HG03045 (cell line): ENCODE results near the gene LNPEP.

ENCODE experiments used
- ATAC-seq: cut with Tn5 transposase; IDR thresholded peaks from one replicate; pipeline ENCODE4 v1.9.1; 2021; ENCODE audit warnings: mild to moderate bottlenecking, moderate library complexity; ENCODE audit not compliant: unreplicated experiment

Gene LNPEP

DNA sequence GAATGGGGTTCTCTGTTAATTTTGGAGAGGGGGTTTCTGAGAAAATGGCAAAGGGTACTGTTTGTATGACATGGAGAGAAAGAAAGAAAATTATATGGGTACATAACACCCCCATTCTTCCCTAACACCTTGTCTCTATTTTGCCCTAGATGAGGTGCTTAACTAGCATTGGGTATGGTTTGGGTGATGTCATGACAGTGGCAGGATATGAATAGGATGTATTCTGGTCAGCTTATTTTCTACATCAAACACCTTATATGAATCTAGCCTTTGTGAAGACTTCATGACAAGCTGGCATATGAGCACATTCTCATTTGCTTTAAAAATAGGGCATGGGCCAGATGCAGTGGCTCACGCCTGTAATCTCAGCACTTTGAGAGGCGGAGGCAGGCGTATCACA is 58.6 kb downstream of the LNPEP start:
- no peak for ATAC-seq

DNA sequence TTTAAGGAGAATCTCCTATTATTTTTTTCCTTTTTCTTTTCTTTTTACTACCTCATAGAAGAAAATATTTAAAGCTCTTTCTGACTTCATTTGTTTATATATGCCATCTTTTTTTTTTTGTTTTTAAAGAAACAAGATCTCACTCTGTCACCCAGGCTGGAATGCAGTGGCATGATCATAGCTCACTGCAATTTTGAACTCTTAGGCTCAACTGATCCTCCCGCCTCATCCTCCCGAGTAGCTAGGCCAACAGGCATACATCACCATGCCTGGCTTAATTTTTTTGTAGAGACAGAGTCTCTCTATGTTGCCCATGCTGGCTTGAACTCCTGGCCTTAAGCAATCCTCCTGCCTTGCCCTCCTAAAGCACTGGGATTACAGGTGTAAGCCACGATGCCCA is 59.5 kb downstream of the LNPEP start:
- no peak for ATAC-seq

DNA sequence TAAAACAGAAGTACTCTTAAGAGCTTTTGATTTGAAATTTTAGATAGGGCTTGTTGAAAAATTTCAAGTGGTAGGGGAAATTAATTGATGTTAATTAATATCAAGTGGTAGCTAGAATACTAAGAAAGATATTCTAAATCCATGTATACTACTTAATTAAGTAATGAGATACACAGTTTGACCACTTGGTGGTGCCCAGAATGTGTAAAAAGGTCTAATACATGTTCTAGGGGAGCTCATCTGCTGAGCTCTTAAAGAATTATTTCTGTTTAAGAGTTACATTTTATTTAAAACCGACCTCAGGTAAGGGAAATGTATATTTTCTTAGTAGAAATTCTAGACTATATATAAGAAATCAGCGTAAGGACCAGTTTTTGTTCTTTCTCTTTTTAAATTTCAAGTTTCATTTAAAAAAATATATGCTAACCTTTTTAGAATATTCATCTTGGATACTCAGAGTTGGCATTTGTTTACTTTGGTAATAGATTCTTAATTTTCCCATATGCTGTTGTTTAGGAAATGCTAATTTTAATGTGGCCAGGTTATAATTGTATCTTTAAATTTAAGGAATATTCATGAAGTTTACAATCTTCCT is 61.5 kb downstream of the LNPEP start:
- ATAC-seq: peak; percentile 64

DNA sequence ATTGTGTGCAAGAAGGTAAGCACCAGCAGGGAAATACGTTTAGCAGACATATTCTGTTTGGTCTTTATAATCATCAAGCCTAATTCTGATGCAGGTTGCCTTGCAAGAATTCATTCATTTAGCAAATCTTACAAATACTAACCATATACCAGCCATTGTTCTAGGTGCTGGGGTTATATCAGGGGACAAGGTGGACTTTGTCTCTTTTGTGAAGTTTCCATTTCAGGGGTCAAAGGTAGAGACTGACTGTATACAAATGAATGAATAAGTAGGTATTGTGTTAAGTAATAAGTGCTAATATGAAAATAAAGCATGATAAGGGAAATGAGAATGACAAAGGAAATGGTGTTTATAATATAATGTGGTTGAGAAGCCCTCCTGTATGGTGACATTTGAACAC is 64.0 kb downstream of the LNPEP start:
- no peak for ATAC-seq

DNA sequence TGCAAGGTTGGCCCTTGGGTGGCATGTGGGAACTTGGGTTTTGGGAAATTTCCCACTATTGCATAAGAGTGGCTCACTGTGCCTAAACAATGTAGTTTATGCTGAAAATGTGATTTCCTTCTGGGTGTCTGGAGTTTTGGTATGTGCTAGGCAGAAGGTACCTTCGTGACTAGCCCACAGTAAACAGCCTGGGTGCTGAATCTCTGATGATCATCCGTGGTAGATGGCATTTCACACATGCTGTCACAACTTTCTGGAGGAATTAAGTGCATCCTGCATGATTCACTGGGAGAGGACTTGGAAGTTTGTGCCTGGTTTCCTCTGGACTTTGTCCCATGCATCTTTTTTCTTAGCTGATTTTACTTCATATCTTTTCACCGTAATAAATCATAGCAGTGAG is 64.5 kb downstream of the LNPEP start:
- ATAC-seq: no peak

DNA sequence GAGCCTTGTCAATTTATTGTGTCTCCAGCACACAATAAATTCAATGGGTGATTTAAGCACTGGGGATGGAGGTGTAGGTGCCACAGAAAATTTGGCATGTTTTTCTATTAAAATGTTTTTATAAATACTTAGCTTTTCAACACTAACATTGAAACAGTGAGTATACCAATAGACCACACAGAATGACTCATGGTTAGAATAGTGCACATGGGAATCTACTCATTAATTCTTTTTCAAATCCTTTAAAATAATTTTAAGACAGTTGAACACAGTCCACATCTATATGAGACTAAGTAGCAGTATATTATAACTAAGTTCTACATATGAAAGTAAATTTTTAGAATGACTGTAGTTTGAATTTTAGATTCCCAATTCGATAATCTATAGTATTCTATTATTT is 67.1 kb downstream of the LNPEP start:
- ATAC-seq: no peak

DNA sequence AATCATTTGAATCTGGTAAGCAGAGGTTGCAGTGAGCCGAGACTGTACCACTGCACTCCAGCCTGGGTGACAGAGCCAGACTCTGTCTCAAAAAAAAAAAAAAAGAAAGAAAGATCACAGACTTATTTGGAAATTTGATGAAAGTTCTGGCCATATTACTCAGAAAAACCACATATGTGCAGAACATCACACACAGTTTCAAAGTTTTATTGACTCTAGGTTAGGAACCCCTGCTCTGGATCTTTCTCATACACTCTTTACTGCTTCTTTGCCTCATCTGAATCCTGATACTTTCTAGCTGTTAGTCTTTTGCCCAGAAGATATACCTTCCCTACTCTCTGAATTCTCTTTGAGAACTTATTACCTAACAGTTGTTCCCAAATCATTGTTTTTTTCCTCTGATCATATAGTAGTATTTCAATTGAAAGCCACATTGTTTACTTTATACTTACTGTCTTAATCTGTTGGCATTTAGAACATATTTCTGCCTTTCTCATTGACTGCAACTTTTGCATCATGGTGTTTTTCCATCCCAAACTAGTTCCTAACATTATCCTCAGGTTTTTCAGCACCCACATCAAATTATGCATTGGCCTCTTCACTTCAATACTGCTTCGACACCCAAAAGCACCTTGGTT is 68.7 kb downstream of the LNPEP start:
- ATAC-seq: no peak

DNA sequence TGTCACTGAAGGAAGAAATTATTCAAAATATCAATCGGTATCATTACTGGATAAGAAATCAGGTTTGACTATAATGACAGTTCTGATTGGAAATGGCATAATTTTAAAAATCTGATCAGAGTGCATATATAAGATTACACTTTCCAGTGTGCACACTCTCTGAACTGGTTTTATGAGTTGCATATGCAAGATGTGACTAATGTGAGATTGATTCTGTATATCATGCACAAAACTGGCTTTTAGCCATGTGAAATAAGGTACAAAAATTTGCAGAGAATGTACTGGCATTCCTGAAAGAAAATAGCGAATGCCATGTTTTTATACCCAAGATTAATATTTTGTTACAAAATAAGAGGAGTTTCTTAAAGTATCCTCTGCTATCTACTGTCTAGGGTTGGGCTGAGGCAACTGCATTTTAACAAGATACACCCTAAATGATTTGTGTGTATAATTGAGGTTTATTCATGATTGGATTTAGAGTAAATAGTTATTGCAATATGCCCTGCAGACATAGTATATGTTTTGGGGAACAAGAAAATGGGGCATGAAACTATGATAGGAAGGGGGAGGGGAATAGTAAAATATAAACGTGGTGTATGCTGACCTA is 70.7 kb downstream of the LNPEP start:
- ATAC-seq: no peak

DNA sequence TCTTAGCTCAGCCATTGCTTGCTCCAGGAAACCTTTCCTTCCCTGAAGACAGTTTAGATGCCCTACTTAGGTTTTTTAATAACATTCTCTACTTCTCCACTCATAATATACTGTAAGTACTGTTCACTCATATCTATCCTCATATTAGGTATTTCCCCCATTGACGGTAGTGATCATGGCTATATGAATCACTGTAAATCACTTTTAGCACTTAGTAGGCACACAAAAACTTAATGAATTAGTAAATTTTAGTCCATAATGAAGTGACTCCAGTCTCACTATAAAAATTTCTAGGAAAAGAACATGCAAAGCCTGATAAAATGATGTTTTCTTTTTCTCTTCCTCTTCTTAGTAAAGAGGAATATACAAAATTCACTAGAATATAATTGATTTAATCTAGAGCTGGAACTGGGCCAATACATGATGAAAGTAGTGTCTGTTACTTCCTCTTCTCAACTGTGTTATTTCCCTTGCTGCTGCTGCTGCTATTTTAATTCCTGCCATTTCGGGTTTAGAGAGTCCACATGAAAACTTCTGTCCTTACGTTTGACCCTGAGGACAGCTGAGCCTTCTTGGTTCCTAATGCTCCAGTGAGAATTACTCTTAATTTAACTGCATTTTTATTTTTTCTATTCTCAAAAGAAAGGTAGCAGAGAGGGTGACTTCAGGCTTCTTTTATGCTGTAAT is 73.5 kb downstream of the LNPEP start:
- no peak for ATAC-seq

DNA sequence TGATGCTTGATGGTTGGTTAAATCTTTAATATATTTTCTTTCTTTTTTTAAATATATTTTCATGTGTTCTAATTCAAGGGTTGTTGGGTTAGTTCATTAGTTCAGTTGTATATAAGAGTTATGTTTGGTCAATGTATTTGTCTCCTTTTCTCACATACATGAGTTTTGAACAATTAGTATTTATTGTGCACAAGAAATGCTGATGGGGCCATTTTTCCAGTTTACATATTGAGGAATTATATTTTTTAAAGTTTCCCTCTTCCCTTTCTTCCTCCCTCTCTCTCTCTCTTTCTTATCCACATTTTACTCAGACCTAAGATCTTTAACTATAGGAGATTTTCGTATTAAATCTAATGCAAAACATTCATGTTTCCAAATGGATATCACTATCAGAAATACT is 74.0 kb downstream of the LNPEP start:
- ATAC-seq: no peak

DNA sequence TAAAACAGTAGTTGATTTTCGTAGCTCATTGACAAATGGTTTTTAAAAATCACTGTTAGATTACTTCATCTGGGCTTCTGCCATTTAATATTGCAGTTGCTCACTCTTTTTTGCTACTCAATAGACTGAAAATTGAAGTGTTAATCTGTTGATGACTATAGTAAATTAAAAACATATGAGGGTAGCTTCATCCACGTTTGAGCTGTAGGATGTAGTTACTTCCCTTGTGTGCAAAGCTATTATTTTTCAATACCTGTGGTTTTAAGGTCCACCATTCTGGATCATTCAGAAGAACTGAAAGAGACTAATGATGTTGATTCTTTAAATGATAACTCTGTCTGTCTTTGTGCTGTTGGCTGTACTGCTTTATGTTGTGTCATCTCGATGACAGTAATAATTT is 74.7 kb downstream of the LNPEP start:
- ATAC-seq: no peak

DNA sequence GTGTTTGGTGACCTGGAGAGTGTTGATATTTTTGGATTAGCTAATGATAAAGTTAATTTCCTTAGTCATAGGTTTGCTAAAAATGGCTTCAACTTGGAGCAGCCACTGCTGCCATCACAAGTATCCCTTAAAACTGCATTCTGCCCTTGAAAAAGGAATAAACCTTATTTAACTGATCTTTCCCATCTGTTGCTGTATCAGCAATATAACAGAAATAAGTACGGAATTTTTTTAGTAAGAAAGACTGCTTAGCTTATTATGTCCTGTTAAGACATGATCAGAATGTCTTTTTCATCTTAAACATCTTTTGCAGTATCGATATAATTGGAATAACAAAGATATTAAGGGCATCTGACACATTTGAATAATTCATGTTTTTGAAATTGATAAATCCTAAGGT is 75.7 kb downstream of the LNPEP start:
- no peak for ATAC-seq

DNA sequence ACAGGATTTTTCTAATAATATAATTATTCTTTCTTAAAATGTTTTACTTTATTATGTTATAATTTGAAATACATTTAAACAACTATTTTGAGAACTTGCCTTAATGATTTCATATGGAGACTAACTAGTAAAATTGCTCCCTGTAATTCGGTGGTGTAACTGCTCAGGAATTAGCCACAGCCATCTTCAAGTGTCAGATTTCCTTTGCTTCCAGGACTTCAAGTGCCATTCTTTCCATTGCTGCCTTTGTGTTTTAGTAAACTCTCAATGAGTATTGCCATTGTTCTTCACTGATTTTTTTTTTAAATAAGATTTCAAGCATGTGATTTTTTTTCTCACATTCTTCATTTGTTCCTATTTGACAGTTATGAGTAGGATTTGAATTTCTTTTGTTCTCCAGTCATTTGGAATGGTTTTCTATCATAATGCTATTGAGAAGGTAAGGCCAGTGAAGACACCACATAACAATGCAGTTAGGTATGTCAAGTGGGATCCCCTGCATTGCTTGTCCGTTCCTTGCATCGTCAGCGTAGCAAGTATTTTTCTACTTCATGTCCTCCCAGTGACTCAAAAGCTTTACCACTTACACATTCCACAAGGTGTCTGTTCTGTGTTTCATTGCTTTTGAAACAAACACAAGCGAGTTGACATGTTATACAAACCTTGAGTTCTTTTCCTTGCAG is 83.7 kb downstream of the LNPEP start:
- ATAC-seq: no peak

DNA sequence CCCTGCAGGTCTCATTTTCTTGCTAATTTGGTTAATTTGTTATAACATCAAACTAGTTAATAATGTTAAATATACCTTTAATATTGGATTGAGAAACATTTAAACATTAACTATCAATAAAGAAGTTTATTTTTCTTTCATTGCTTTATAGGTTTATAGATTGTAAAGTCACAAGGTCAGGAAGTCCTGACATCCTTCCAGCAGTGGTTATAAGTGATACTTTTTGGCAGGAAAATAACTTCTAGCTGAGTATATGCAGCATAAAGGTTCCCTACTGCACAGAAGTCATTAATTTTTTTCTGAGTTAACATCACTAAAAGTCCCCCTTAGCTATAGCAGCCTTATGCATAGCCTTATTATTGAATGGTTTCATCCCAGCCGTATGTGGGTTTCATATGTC is 85.5 kb downstream of the LNPEP start:
- ATAC-seq: no peak

DNA sequence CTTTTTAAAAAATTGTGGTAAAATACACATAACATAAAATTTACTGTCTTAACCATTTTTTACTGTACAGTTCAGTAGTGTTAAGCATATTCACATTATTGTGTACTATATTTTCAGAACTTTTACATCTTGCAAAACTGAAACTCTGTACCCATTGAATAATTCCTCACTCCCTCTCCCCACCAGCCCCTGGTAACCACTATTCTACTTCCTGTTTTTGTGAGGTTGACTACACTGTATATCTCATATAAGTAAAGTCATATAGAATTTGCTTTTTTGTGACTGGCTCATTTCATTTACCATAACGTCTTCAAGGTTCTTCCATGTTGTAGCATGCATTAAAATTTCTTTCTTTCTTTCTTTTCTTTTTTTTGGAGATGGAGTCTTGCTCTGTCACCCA is 87.0 kb downstream of the LNPEP start:
- no peak for ATAC-seq

DNA sequence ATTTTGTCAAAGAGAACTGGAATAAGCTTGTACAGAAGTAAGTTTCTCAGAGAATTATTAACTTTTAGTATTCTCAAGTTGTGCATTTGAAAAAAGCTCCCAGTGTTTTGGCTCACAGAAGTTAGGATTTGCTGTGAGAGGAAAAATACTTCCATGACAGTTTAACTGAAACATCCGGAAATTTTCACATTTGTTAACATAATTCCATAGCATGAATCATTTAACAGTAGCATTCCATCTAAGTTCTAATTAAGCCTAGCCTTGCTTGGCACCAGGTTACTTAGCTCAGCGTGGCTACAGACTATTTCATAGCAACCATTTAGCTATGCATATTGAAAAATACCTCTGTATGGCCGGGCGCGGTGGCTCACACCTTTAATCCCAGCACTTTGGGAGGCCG is 90.8 kb downstream of the LNPEP start:
- ATAC-seq: no peak

DNA sequence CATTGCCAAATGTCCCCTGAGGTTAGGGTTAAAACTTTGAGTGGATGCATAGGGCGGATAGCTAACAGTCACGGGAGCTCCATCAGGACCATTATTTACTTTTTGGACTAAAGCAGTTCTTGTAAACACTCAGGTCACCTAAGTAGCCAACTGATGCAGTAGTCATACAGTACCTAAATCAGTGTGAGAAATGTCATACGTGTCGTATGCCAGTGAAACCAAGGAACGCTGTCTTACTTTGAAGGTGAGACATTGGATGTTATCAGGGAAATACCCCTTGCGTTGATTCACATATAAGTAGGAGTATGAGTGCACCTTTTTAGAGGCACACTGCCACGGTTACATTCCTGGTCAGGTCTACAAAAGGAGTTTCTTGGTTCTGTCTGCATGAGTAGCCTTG is 101.9 kb downstream of the LNPEP start:
- no peak for ATAC-seq

DNA sequence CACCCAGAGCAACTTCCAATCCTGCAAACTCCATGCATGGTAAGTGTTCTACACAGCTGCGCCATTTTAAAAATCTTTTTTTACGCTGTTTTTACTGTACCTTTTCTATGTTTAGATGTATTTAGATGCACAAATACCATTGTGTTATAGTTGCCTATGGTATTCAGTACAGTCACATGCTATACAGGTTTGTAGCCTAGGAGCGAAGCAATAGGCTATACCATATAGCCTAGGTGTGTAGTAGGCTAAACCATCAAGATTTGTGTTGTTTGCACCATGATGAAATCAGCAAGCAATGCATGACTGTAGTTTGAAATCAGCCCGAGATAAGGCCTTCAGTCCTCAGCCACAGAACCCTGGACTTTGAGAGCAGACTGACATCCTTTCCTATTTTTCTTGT is 105.4 kb downstream of the LNPEP start:
- no peak for ATAC-seq

DNA sequence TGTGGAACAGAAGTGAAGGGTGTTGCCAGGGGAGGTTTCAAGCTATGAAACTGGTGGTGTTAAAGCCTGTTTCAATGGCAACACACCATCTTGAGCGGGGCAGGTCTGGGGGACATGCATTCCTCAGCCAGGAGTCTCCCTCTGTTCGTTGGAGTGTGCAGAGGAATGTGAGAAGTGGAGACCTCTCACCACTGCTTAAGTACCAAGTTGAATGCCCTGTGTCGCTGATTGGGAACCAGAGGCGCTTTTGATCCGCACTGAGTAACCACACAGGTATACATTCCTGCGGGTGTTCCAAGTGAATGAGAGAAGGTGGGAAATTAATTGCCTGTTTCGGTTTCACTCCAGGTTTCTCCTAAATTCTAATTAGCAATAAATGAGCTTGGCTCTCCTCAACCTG is 107.1 kb downstream of the LNPEP start:
- ATAC-seq: no peak

DNA sequence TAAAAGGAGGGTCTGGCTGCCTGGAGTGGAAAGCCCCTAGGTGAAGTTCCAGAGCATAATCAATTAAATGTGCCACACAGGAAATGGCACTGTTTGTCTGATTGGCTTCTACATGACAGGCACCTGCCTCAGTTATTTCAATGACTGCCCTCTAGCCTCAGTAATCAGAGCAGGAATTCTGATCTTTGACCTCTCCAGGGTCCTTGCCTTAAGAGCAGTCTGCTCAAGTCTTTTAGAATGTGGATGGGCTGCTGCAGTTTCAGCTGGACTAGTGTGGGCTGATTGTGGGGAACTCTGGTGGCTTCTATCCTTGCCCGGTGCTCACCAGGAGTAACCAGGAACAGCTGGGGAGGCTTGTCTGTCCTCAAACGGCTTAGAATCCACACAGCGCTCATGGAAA is 107.6 kb downstream of the LNPEP start:
- ATAC-seq: no peak

DNA sequence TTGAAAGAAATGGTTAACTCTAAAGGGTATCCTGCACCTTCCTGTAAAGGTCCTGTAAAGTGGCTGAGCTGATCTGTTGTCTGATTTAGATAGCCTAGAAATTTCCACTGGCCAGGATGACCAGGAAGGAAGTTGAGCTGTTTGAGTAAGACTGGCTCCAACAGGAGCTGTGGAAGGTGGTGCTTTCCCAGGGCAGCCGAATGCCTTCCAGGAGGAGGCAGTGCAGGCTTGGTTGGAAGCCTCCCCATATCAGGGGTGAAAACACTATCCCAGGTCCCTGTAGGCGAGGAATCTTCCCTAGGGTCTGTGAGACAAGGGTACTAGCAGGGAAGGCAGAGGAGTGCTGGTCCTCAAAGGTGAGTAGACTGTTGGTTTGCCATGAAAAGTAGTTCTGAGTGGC is 108.2 kb downstream of the LNPEP start:
- ATAC-seq: no peak
